HG03378 (cell line): ENCODE results near the gene TMEM42.
"Not testable (repeated sequence)": the region's sequence is repeated elsewhere in the genome, so short reads cannot be mapped to it uniquely, and the experiment has no call there.

Experiments
- ATAC-seq: cut with Tn5 transposase; IDR thresholded peaks from one replicate; pipeline ENCODE4 v1.9.1; 2021; ENCODE audit warnings: mild to moderate bottlenecking, moderate library complexity; ENCODE audit not compliant: unreplicated experiment

The TMEM42 gene

GRCh38 chr3:44861412-44862225 lies at the start of gene TMEM42:
TSS of gene TMEM42 (plus strand) at chr3:44861912. CDS start at chr3:44861925, 13 bp downstream.
- peak; percentile 84 for ATAC-seq

- ATAC-seq: no peak
These were observed 47.0 kb upstream of the TMEM42 start for GRCh38 chr3:44814751-44815150.

GRCh38 chr3:44816334-44816733 lies 45.4 kb upstream of the TMEM42 start:
- not testable (repeated sequence) for ATAC-seq

- not testable (repeated sequence) for ATAC-seq
These were observed 40.5 kb upstream of the TMEM42 start for GRCh38 chr3:44821206-44821605.

- no peak for ATAC-seq
These were observed 36.3 kb upstream of the TMEM42 start for GRCh38 chr3:44825264-44825925.

- ATAC-seq: no peak
These were observed 34.5 kb upstream of the TMEM42 start for GRCh38 chr3:44827196-44827595.

GRCh38 chr3:44831232-44831631 lies 30.5 kb upstream of the TMEM42 start:
- ATAC-seq: no peak

GRCh38 chr3:44832032-44832431 lies 29.7 kb upstream of the TMEM42 start:
- no peak for ATAC-seq

- no peak for ATAC-seq
These were observed 28.7 kb upstream of the TMEM42 start for GRCh38 chr3:44832965-44833364.

- ATAC-seq: no peak
These were observed 28.3 kb upstream of the TMEM42 start for GRCh38 chr3:44833394-44833793.

- ATAC-seq: no peak
These were observed 26.0 kb upstream of the TMEM42 start for GRCh38 chr3:44835684-44836083.

- no peak for ATAC-seq
These were observed 19.3 kb upstream of the TMEM42 start for GRCh38 chr3:44842376-44842775.

- no peak for ATAC-seq
These were observed 15.9 kb upstream of the TMEM42 start for GRCh38 chr3:44845528-44846520.

- no peak for ATAC-seq
These were observed 13.1 kb upstream of the TMEM42 start for GRCh38 chr3:44848634-44849033.

GRCh38 chr3:44856663-44857062 lies 5.0 kb upstream of the TMEM42 start:
- not testable (repeated sequence) for ATAC-seq

- ATAC-seq: no peak
These were observed 1.6 kb upstream of the TMEM42 start for GRCh38 chr3:44860117-44860516.

- ATAC-seq: peak; percentile 26
These were observed 520 bp downstream of the TMEM42 start for GRCh38 chr3:44862226-44862637.

GRCh38 chr3:44865272-44866035 lies 3.7 kb downstream of the TMEM42 start:
- ATAC-seq: no peak

GRCh38 chr3:44867421-44868111 lies 5.9 kb downstream of the TMEM42 start:
- ATAC-seq: no peak
